ENCODE results near the gene KIDINS220. TPM values are rescaled to one million over a fixed set of nuclear protein-coding genes. Genes with fewer than 3 reads are reported as not detected.

The KIDINS220 gene
- total RNA-seq, 1 donor from 2014 or later: 59.9 TPM

DNA sequence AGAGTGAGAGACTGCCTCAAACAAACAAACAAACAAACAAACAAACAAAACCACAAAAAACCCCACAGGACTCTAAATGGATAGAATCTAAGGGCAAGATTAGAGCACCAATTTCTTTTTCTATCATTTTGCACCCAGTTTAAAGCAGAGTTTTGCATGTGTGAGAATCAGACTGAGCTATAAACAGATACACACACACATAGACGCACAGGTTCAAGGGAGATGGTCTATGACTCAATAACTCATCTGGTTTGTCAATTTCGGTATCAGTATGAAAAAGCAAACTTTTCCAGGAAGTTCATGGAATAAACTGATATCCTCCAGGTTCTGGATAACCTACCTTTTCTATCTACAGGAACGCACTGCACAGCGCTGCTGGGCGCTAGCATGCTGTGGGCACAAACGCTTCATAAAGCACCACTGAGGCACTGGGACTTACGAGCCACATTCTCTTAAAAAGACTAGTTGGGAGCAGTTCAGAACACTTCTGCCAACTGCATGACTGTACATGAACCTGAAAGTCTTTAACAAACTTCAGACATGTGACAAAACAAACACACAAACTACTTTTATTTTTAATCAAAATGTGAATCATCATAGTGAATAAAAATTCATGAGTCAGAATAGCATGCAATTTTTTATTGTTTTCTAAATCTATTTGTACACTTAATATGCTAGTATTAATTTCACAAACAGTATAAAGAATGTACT lies 109.0 kb downstream of the KIDINS220 start:
- Mint-ChIP-seq H3K27ac (ENCODE audit: unreplicated experiment) (no peak overlapping the region), H3K36me3 (ENCODE audit: low read depth, unreplicated experiment) (peaks cover 17% of the 10 kb centered on the region), H3K27me3 (ENCODE audit: unreplicated experiment) (no peaks in the 10 kb centered on the region), H3K4me1 (ENCODE audit: unreplicated experiment) (no peaks in the 10 kb centered on the region), H3K9me3 (ENCODE audit: unreplicated experiment) (no peaks in the 10 kb centered on the region), H3K4me3 (ENCODE audit: unreplicated experiment) (no peak overlapping the region)
- no peak for DNase-seq (ENCODE audit: low spot score)
- no peak for TF ChIP-seq CTCF (IDR thresholded peaks at IDR 0.05; ENCODE audit: unreplicated experiment)

- no peak for TF ChIP-seq CTCF (IDR thresholded peaks at IDR 0.05; ENCODE audit: unreplicated experiment)
- Mint-ChIP-seq H3K4me1 (ENCODE audit: unreplicated experiment) (no peaks in the 10 kb centered on the region), H3K36me3 (ENCODE audit: low read depth, unreplicated experiment) (no peaks in the 10 kb centered on the region), H3K4me3 (ENCODE audit: unreplicated experiment) (no peak overlapping the region), H3K9me3 (ENCODE audit: unreplicated experiment) (no peaks in the 10 kb centered on the region), H3K27me3 (ENCODE audit: unreplicated experiment) (no peaks in the 10 kb centered on the region), H3K27ac (ENCODE audit: unreplicated experiment) (no peak overlapping the region)
- DNase-seq (ENCODE audit: low spot score): no peak
These were observed 111.6 kb downstream of the KIDINS220 start for GRCh38 chr2:8725838-8726237.

DNA sequence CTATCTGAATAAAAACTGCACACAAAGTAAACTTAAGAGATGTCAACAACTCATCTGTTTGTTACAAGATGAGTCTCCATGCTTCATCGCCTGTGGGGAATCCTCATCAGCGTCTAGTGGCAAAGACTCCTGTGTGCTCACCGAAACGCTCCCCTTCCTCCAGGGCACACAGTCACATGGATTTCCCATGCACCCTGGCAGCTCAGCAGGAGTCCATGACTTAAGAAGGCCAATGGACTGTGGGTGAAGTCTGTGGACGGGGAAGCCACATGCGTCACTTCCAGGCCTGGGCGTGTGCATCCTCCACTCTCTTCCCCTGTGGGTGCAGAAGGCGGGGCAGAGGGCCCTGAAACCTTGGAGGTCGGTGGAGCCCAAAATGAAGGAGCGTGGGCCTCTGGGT lies 114.4 kb downstream of the KIDINS220 start:
- no peak for TF ChIP-seq CTCF (IDR thresholded peaks at IDR 0.05; ENCODE audit: unreplicated experiment)
- H3K27me3 Mint-ChIP-seq (ENCODE audit: unreplicated experiment): no peaks in the 10 kb centered on the region
- no peak for DNase-seq (ENCODE audit: low spot score)
- H3K4me1 Mint-ChIP-seq (ENCODE audit: unreplicated experiment): no peaks in the 10 kb centered on the region
- no peak overlapping the region for H3K27ac Mint-ChIP-seq (ENCODE audit: unreplicated experiment)
- H3K36me3 Mint-ChIP-seq (ENCODE audit: low read depth, unreplicated experiment): no peaks in the 10 kb centered on the region
- no peaks in the 10 kb centered on the region for H3K9me3 Mint-ChIP-seq (ENCODE audit: unreplicated experiment)
- no peak overlapping the region for H3K4me3 Mint-ChIP-seq (ENCODE audit: unreplicated experiment)

- no peaks in the 10 kb centered on the region for H3K9me3 Mint-ChIP-seq (ENCODE audit: unreplicated experiment)
- no peak overlapping the region for H3K27ac Mint-ChIP-seq (ENCODE audit: unreplicated experiment)
- no peak overlapping the region for H3K4me3 Mint-ChIP-seq (ENCODE audit: unreplicated experiment)
- no peak for DNase-seq (ENCODE audit: low spot score)
- no peaks in the 10 kb centered on the region for H3K27me3 Mint-ChIP-seq (ENCODE audit: unreplicated experiment)
- H3K4me1 Mint-ChIP-seq (ENCODE audit: unreplicated experiment): no peaks in the 10 kb centered on the region
- no peak for TF ChIP-seq CTCF (IDR thresholded peaks at IDR 0.05; ENCODE audit: unreplicated experiment)
- no peaks in the 10 kb centered on the region for H3K36me3 Mint-ChIP-seq (ENCODE audit: low read depth, unreplicated experiment)
These were observed 116.0 kb downstream of the KIDINS220 start for GRCh38 chr2:8721410-8721809.

DNA sequence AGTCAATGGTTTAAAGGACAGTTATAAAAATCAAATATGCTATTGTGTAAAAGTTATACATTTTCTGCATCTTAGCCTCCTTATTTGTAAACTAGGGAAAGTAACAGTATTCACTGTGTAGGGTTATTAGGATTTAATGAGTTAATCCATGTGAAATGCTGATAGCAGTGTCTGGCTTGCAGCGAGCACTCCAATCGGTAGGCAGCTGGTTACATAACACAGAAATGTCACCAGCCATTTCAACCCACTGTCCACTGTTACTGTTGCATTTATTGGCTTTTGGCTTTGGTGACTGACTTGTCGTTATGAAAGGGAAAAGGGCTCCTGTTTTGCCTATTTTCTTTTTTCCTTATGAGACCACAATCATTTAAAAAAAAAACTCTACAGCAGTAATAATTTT lies 116.7 kb downstream of the KIDINS220 start:
- Mint-ChIP-seq H3K4me1 (ENCODE audit: unreplicated experiment) (peaks cover 1% of the 10 kb centered on the region), H3K27me3 (ENCODE audit: unreplicated experiment) (no peaks in the 10 kb centered on the region), H3K9me3 (ENCODE audit: unreplicated experiment) (no peaks in the 10 kb centered on the region), H3K36me3 (ENCODE audit: low read depth, unreplicated experiment) (no peaks in the 10 kb centered on the region), H3K4me3 (ENCODE audit: unreplicated experiment) (no peak overlapping the region), H3K27ac (ENCODE audit: unreplicated experiment) (no peak overlapping the region)
- DNase-seq (ENCODE audit: low spot score): no peak
- no peak for TF ChIP-seq CTCF (IDR thresholded peaks at IDR 0.05; ENCODE audit: unreplicated experiment)
